HFFc6 (cell line): ENCODE data around the gene SULT1A1. TPM values are rescaled to one million over a fixed set of nuclear protein-coding genes. Genes with fewer than 3 reads are reported as not detected.

Experiments
- DNase-seq: peaks from one replicate; pipeline ENCODE4 v3.0.0-alpha.2; 2018
- H3K27ac Mint-ChIP-seq: 2 replicates; pipeline ENCODE4 v1.8.0; 2020; ENCODE audit warnings: mild to moderate bottlenecking, mixed read lengths
- H3K27me3 Mint-ChIP-seq: 2 replicates; pipeline ENCODE4 v1.8.0; 2021; ENCODE audit warnings: mild to moderate bottlenecking, moderate library complexity, mixed read lengths; ENCODE audit not compliant: insufficient read depth
- H3K36me3 Mint-ChIP-seq: 2 replicates; pipeline ENCODE4 v1.8.0; 2021; ENCODE audit warnings: low read depth, mixed read lengths
- H3K4me1 Mint-ChIP-seq: 2 replicates; pipeline ENCODE4 v1.8.0; 2020; ENCODE audit warnings: low read depth, mixed read lengths
- H3K4me3 Mint-ChIP-seq: 2 replicates; pipeline ENCODE4 v1.8.0; 2020; ENCODE audit warnings: mild to moderate bottlenecking, moderate library complexity, mixed read lengths
- H3K9me3 Mint-ChIP-seq: 2 replicates; pipeline ENCODE4 v1.8.0; 2020; ENCODE audit warnings: mild to moderate bottlenecking, mixed read lengths
- CTCF ChIP-seq: fragments of 200-600 bp; sonication (generic); IDR thresholded peaks from 2 replicates; pipeline ENCODE4 v1.5.0; 2021; ENCODE audit warnings: antibody characterized with exemption, mild to moderate bottlenecking
- total RNA-seq, 6 experiments: library from RNA; stranded (reverse); fragmentation: NEBNext Ultra II Directional; extraction: Animal tissue kit (Norgen Biotek cat#: 25700); gene quantifications; 2 replicates in 1 of 6; 3 replicates in 5 of 6; pipeline ENCODE4 v1.2.3, GENCODE V29; 2021

The SULT1A1 gene
- total RNA-seq, 6 experiments from 2014 or later, result 0.17 to 0.30 (median 0.18) TPM; not detected in 3

GRCh38 chr16:28556914-28557320 is 52.9 kb downstream of the SULT1A1 start:
- Mint-ChIP-seq H3K9me3 (no peaks in the 10 kb centered on the region), H3K27ac (no peak overlapping the region), H3K27me3 (peaks cover 5% of the 10 kb centered on the region; the same call in 1 of the 2 replicates), H3K4me1 (peaks cover 17% of the 10 kb centered on the region), H3K4me3 (no peak overlapping the region), H3K36me3 (peaks cover 8% of the 10 kb centered on the region; the same call in 1 of the 2 replicates)
- DNase-seq, result no peak
- no peak for TF ChIP-seq CTCF

GRCh38 chr16:28555561-28555960 is 54.3 kb downstream of the SULT1A1 start:
- no peak for DNase-seq
- Mint-ChIP-seq H3K9me3 (no peaks in the 10 kb centered on the region), H3K27ac (no peak overlapping the region), H3K4me1 (peaks cover 8% of the 10 kb centered on the region), H3K4me3 (no peak overlapping the region), H3K27me3 (peaks cover 3% of the 10 kb centered on the region; the same call in 1 of the 2 replicates), H3K36me3 (peaks cover 8% of the 10 kb centered on the region; the same call in 1 of the 2 replicates)
- no peak for TF ChIP-seq CTCF

Other genes with a start within 250 kb of the SULT1A1 start
- 1 to 10 TPM in 1 of 6 experiments, under 1 TPM in 4, not detected in 1; 0.20 to 1.0 (median 0.27) TPM for gene NPIPB6, start 246.5 kb downstream of the SULT1A1 start, total RNA-seq
- 10 to 100 TPM in 5 of 6 experiments, 1 to 10 TPM in 1; 6.7 to 69.3 (median 45.5) TPM for gene EIF3CL, start 206.2 kb downstream of the SULT1A1 start, total RNA-seq
- gene NPIPB7, start 137.7 kb downstream of the SULT1A1 start, total RNA-seq, result not detected
- gene CLN3, start 118.0 kb downstream of the SULT1A1 start, total RNA-seq, result 10 to 100 TPM; 17.7 to 29.3 (median 22.1) TPM
- gene APOBR, start 115.4 kb downstream of the SULT1A1 start, total RNA-seq, result not detected
- not detected for gene IL27, start 103.2 kb downstream of the SULT1A1 start, total RNA-seq
- gene NUPR1, start 71.1 kb downstream of the SULT1A1 start, total RNA-seq, result 10 to 100 TPM; 31.9 to 60.3 (median 43.7) TPM
- gene SGF29, start 56.1 kb downstream of the SULT1A1 start, total RNA-seq, result 10 to 100 TPM in 4 of 6 experiments, 1 to 10 TPM in 2; 7.6 to 11.6 (median 10.5) TPM
- gene SULT1A2, start 13.0 kb downstream of the SULT1A1 start, total RNA-seq, result not detected
- gene NPIPB8, start 28.0 kb upstream of the SULT1A1 start, total RNA-seq, result under 1 TPM in 2 of 6 experiments, not detected in 4; 0.31 to 0.75 TPM
- gene EIF3C, start 101.4 kb upstream of the SULT1A1 start, total RNA-seq, result 100 to 1,000 TPM; 565 to 629 (median 588) TPM
- under 1 TPM; 0.16 to 0.86 (median 0.45) TPM for gene NPIPB9, start 141.7 kb upstream of the SULT1A1 start, total RNA-seq
- gene ATXN2L, start 213.0 kb upstream of the SULT1A1 start, total RNA-seq, result 100 to 1,000 TPM; 125 to 152 (median 134) TPM
- 100 to 1,000 TPM; 140 to 194 (median 158) TPM for gene TUFM, start 236.3 kb upstream of the SULT1A1 start, total RNA-seq